ENCODE data around the gene TCEAL3.
"Not testable (repeated sequence)": the region's sequence is repeated elsewhere in the genome, so short reads cannot be mapped to it uniquely, and the experiment has no call there.

Gene TCEAL3

GRCh38 chrX:103628386-103629317, 20.9 kb downstream of the TCEAL3 start, which contains the start of gene TCEAL1:
Gene TCEAL1, plus strand, starts transcription at chrX:103628975. Its CDS starts 942 bp downstream, at chrX:103629917.
- FAIRE-seq = no peak

- FAIRE-seq = no peak
These were observed 21.8 kb downstream of the TCEAL3 start for GRCh38 chrX:103629318-103630170.

GRCh38 chrX:103630171-103630511, 22.4 kb downstream of the TCEAL3 start:
- FAIRE-seq = no peak

- no peak for FAIRE-seq
These were observed 23.4 kb downstream of the TCEAL3 start for GRCh38 chrX:103631145-103631544.

GRCh38 chrX:103635436-103635835, 27.7 kb downstream of the TCEAL3 start:
- no peak for FAIRE-seq

GRCh38 chrX:103637604-103638338, 30.0 kb downstream of the TCEAL3 start:
- FAIRE-seq = no peak

- FAIRE-seq = not testable (repeated sequence)
These were observed 30.9 kb downstream of the TCEAL3 start for GRCh38 chrX:103638479-103639346.

GRCh38 chrX:103640401-103641155, 32.8 kb downstream of the TCEAL3 start:
- no peak for FAIRE-seq

GRCh38 chrX:103644125-103644524, 36.4 kb downstream of the TCEAL3 start:
- no peak for FAIRE-seq

GRCh38 chrX:103647630-103648029, 39.9 kb downstream of the TCEAL3 start:
- no peak for FAIRE-seq

- FAIRE-seq = no peak
These were observed 43.5 kb downstream of the TCEAL3 start for GRCh38 chrX:103651151-103651773.

- not testable (repeated sequence) for FAIRE-seq
These were observed 47.7 kb downstream of the TCEAL3 start for GRCh38 chrX:103655230-103656000.

GRCh38 chrX:103656617-103657016, 48.9 kb downstream of the TCEAL3 start:
- FAIRE-seq = no peak

GRCh38 chrX:103657066-103657465, 49.3 kb downstream of the TCEAL3 start:
- not testable (repeated sequence) for FAIRE-seq

- no peak for FAIRE-seq
These were observed 51.1 kb downstream of the TCEAL3 start for GRCh38 chrX:103658681-103659433.

GRCh38 chrX:103659460-103659859, 51.7 kb downstream of the TCEAL3 start:
- not testable (repeated sequence) for FAIRE-seq

Data from TTC549 (cell line).